Parathyroid adenoma (tissue), 2 donors: ENCODE results near the gene METTL27.

Experiments
- H2AFZ ChIP-seq: fragments of 300-600 bp; sonication (generic); one replicate; pipeline ENCODE4 v1.7.0; 2017; ENCODE audit warnings: antibody characterized with exemption, mild to moderate bottlenecking
- H3K27ac ChIP-seq: fragments of 300-600 bp; sonication (generic); one replicate; pipeline ENCODE4 v1.7.0; 2017
- H3K27me3 ChIP-seq: fragments of 300-600 bp; sonication (generic); one replicate; pipeline ENCODE4 v1.7.0; 2017; ENCODE audit warnings: low read length; ENCODE audit not compliant: control insufficient read depth, insufficient read depth
- H3K36me3 ChIP-seq: fragments of 300-600 bp; sonication (generic); one replicate; pipeline ENCODE4 v1.7.0; 2017; ENCODE audit warnings: low read length; ENCODE audit not compliant: control insufficient read depth, insufficient read depth
- H3K4me1 ChIP-seq: fragments of 300-600 bp; sonication (generic); one replicate; pipeline ENCODE4 v1.7.0; 2017; ENCODE audit warnings: control low read depth
- H3K4me2 ChIP-seq: fragments of 300-600 bp; sonication (generic); one replicate; pipeline ENCODE4 v1.7.0; 2017; ENCODE audit warnings: low read length
- H3K4me3 ChIP-seq: fragments of 300-600 bp; sonication (generic); one replicate; pipeline ENCODE4 v1.7.0; 2017; ENCODE audit warnings: low read depth, low read length
- H3K79me2 ChIP-seq: fragments of 300-600 bp; sonication (generic); one replicate; pipeline ENCODE4 v1.7.0; 2017; ENCODE audit warnings: control low read depth
- H3K9ac ChIP-seq: fragments of 300-600 bp; sonication (generic); one replicate; pipeline ENCODE4 v1.7.0; 2017; ENCODE audit warnings: mild to moderate bottlenecking
- H3K9me3 ChIP-seq: fragments of 300-600 bp; sonication (generic); one replicate; pipeline ENCODE4 v1.7.0; 2017; ENCODE audit warnings: low read length; ENCODE audit not compliant: control insufficient read depth
- TF ChIP-seq, protein P1 (sequence below): fragments of 300-600 bp; sonication (generic); IDR thresholded peaks from one replicate; pipeline ENCODE4 v1.7.0; 2017; ENCODE audit warnings: antibody characterized with exemption, mild to moderate bottlenecking
- donor health status: primary hyperparathyroidism.

Gene METTL27, protein sequence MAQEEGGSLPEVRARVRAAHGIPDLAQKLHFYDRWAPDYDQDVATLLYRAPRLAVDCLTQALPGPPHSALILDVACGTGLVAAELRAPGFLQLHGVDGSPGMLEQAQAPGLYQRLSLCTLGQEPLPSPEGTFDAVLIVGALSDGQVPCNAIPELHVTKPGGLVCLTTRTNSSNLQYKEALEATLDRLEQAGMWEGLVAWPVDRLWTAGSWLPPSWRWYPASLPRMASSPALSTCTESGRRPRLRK

DNA sequence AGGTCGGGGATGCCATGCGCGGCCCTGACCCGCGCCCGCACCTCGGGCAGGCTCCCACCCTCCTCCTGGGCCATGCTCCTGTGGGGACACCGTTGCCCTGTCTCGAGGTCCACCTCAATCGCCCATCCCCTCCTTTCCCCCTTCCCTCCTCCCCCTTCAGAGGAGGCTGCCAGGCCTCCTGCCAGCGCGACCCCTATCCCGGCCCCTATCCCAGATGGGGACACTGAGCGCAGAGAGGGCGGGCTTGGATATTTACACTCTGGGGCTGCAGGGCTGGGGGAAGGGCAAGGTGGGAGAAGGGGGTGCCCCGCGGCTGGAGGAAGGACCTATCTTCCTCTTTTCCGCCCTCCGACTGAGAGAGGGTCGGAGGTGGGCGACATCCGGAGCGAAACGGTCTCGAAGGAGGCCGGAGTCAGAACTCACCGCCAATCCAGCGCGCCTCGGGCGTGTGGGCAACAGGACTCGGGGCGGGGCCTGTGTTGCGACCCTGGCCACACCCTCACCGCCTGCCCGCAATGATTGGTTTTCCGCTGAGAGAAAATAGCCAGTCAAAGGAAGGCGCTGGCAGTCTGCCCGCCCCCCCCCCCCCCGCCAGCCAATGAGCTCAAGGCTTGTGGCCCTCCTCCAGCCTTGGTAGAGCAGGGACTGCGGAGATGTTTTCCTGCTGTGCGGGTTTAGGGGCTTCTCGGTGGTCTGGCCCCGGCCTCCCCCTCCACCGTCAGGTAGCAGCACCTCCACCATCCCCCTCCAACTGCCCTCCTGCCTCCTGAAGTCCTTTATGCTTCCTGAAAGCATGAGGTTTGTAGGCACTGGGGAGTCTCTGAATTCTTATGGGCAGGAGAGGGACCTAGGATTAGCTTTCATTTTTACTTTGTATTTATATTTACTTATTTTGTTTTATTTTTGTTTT is at the start of gene METTL27:
METTL27 (minus strand) TSS at position 450 of the 910 bp plus-strand sequence; CDS start at position 74, 376 bp downstream.
- H3K27ac ChIP-seq = peak within 1 kb of the TSS; percentile 69
- peak within 1 kb of the TSS; percentile 98 for H3K4me3 ChIP-seq
- H3K36me3 ChIP-seq = no peaks in the 10 kb centered on the region
- H3K27me3 ChIP-seq = no peaks in the 10 kb centered on the region
- no peaks in the 10 kb centered on the region for H3K9me3 ChIP-seq
- peak within 1 kb of the TSS; percentile 70 for H3K9ac ChIP-seq
- H3K79me2 ChIP-seq = no peaks in the 10 kb centered on the region
- peaks cover 6% of the 10 kb centered on the region for H3K4me1 ChIP-seq
- peak within 1 kb of the TSS; percentile 99 for H3K4me2 ChIP-seq
- H2AFZ ChIP-seq = peak within 1 kb of the TSS; percentile 89
- TF ChIP-seq, protein P1, sequence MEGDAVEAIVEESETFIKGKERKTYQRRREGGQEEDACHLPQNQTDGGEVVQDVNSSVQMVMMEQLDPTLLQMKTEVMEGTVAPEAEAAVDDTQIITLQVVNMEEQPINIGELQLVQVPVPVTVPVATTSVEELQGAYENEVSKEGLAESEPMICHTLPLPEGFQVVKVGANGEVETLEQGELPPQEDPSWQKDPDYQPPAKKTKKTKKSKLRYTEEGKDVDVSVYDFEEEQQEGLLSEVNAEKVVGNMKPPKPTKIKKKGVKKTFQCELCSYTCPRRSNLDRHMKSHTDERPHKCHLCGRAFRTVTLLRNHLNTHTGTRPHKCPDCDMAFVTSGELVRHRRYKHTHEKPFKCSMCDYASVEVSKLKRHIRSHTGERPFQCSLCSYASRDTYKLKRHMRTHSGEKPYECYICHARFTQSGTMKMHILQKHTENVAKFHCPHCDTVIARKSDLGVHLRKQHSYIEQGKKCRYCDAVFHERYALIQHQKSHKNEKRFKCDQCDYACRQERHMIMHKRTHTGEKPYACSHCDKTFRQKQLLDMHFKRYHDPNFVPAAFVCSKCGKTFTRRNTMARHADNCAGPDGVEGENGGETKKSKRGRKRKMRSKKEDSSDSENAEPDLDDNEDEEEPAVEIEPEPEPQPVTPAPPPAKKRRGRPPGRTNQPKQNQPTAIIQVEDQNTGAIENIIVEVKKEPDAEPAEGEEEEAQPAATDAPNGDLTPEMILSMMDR = no peak

DNA sequence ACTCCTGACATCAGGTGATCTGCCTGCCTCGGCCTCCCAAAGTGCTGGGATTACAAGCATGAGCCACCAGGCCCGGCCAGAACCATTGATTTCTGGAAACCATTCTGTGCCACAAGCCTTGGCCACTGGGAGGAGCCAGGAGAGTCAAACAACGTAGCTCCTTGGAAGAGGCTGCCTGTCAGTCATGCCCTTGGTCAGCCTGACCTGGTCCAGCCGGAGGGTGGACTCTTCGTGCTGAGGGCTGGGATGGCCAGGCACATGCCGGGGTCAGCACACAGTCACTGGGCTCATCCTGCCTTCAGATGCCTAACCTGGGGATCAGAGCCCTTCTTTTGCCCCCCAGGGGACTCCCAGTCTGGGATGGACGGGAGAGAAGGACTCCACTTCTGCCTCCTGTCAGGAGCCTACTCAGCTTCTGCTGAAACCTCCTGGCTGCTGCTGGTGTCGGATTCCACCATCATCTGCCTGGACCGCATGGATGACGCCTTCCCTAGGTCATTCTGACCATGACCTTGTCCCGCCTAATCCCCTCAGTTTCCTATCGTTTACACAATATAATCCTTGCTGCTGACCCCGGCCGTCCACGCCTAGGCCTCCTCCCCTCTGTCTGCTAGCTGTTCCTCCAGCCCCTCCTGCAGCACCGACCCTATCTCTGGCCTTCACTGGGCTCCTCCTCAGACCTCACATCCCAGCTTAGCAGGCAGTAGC is 49.0 kb upstream of the METTL27 start:
- no peak overlapping the region for H3K27ac ChIP-seq
- TF ChIP-seq, protein P1 = no peak
- H3K4me1 ChIP-seq = no peaks in the 10 kb centered on the region
- H3K27me3 ChIP-seq = no peaks in the 10 kb centered on the region
- no peaks in the 10 kb centered on the region for H3K36me3 ChIP-seq
- H2AFZ ChIP-seq = peak overlapping the region; percentile 15
- no peak overlapping the region for H3K9ac ChIP-seq
- no peaks in the 10 kb centered on the region for H3K79me2 ChIP-seq
- no peak overlapping the region for H3K4me3 ChIP-seq
- no peak overlapping the region for H3K4me2 ChIP-seq
- H3K9me3 ChIP-seq = no peaks in the 10 kb centered on the region

DNA sequence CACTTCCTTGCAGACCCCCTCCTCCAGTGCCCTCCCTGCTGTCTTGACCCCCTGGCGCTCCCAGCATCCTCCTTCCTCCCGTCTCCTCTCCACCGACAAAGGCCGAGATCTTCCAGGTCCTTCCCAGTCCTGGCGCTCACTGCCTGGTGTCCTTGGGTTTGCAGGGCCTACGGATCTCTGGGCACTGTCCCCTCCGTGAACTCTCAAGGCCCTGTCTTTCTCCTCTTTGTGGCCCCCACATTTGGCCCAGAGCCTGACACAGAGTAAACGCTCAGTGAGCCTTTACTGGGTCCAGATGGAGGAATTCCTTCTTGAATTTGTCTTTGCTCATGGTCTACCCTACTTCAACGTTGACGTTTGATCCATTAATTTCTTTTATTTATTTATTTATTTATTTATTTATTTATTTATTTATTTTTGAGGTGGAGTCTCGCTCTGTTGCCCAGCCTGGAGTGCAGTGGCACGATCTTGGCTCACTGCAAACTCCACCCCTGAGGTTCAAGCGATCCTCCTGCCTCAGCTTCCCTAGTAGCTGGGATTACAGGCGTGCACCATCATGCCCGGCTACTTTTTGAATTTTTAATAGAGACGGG is 48.3 kb upstream of the METTL27 start:
- TF ChIP-seq, protein P1 = no peak
- Histone ChIP-seq H3K4me1 (no peaks in the 10 kb centered on the region), H3K9ac (no peak overlapping the region), H3K4me3 (no peak overlapping the region), H3K27me3 (no peaks in the 10 kb centered on the region), H3K36me3 (no peaks in the 10 kb centered on the region), H3K4me2 (no peak overlapping the region), H2AFZ (no peak overlapping the region), H3K27ac (no peak overlapping the region), H3K79me2 (no peaks in the 10 kb centered on the region), H3K9me3 (no peaks in the 10 kb centered on the region)

DNA sequence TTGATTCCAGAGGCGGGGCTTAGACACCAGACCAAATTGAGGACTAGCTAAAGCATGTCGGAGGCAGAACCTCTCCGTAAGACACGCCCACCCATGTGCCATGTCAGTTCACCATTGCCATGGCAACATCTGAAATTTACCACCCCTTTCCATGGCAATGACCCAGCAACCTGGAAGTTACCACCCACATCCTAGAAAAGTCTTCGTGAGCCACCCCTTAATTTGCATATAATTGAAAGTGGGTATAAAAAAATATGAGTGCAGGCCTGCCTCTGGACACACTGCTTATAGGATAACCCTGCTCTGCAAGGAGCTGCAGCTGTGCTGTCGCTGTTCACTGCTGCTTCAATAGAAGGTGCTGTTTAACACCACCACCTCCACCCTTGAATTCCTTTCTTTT is 46.6 kb upstream of the METTL27 start:
- TF ChIP-seq, protein P1 = no peak

More for the DNA sequence above, 46.6 kb upstream of the METTL27 start:
- H3K27me3 ChIP-seq = no peaks in the 10 kb centered on the region
- no peaks in the 10 kb centered on the region for H3K4me1 ChIP-seq
- no peaks in the 10 kb centered on the region for H3K79me2 ChIP-seq
- H3K9ac ChIP-seq = no peak overlapping the region
- H3K27ac ChIP-seq = no peak overlapping the region
- no peak overlapping the region for H3K4me3 ChIP-seq
- no peaks in the 10 kb centered on the region for H3K9me3 ChIP-seq
- H3K4me2 ChIP-seq = no peak overlapping the region
- H3K36me3 ChIP-seq = no peaks in the 10 kb centered on the region
- no peak overlapping the region for H2AFZ ChIP-seq
